Left ventricle myocardium inferior (tissue), 1 donor: Measurements from ENCODE around the gene DMRTB1. TPM values are rescaled to one million over a fixed set of nuclear protein-coding genes. Genes with fewer than 3 reads are reported as not detected.

ENCODE experiments used
- DNase-seq: peaks from one replicate; pipeline ENCODE4 v3.0.0-alpha.2; 2020
- H3K27ac ChIP-seq: fragments of 200-600 bp; replicated peaks from 2 replicates; pipeline ENCODE4 v1.8.0; 2021
- H3K27me3 ChIP-seq: fragments of 200-600 bp; 2 replicates; pipeline ENCODE4 v1.8.0; 2021; ENCODE audit warnings: low read depth
- H3K36me3 ChIP-seq: fragments of 200-600 bp; 2 replicates; pipeline ENCODE4 v1.8.0; 2021
- H3K4me1 ChIP-seq: fragments of 200-600 bp; 2 replicates; pipeline ENCODE4 v1.8.0; 2021
- H3K4me3 ChIP-seq: fragments of 200-600 bp; 2 replicates; pipeline ENCODE4 v1.8.0; 2021; ENCODE audit warnings: mild to moderate bottlenecking, moderate library complexity
- H3K9me3 ChIP-seq: fragments of 200-600 bp; replicated peaks from 2 replicates; pipeline ENCODE4 v1.8.0; 2021
- CTCF ChIP-seq: fragments of 200-600 bp; IDR thresholded peaks from 2 replicates; pipeline ENCODE4 v1.8.0; 2021; ENCODE audit warnings: antibody characterized with exemption, mild to moderate bottlenecking, borderline replicate concordance
- intact Hi-C: fragments of 100-400 bp; cut with micrococcal nuclease; formaldehyde crosslinking; loops from one replicate; pipeline ENCODE4 v1.11.0; 2022
- total RNA-seq: library from RNA; stranded (reverse); fragmentation: NEBNext Ultra II Directional; extraction: Animal tissue kit (Norgen Biotek cat#: 25700); gene quantifications from one replicate; pipeline ENCODE4 v1.2.1, GENCODE V29; 2021
- donor health status: DM: no; HTN: yes; CAD: no; lungs with severe emphysema.

The DMRTB1 gene
- total RNA-seq, 1 donor from 2014 or later = not detected

DNA sequence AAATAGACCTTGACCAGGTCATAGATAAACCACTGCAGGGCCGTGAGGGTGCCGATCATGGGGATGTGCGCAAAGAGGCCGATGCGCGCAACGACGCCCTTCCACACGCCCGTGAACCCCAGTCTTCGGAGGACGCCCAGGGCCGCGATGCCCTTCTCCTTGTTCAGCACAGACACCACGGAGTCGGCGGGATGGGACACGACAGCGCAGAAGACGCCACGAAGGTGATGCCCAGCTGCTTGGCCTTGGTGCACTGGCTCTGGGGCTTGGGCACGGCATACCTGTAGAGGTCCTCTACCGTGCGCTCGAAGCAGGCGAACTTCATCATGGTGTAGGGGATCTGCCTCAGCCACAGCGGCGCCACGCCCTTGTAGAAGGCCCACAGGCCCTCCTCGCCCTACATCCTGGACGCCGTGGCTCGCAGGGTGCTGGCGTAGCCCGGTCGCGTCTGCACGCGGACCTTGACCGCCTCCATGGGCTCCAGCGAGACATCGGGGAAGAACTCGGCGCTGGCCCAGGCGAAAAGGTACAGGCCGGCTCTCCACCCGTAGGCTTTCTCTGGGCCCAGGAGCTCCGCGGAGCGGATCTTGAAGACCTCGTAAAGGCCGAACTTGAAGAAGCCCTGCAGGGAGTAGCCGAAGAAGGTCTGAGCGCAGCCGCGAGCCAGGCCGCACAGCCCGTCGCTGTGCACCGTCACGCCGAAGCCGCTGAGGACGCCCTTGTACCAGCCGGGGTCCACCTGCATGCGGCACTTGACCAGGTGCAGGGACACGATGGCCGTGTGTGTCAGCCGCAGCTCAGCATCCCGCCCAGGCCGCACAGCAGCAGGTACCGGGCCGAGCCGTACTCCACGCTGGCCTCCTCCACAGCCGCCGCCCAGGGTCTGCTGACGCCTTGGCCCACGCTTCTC, 20.5 kb upstream of the DMRTB1 start:
- Histone ChIP-seq H3K27me3 (peaks cover 34% of the 10 kb centered on the region), H3K4me3 (no peak overlapping the region), H3K4me1 (no peaks in the 10 kb centered on the region), H3K27ac (no peak overlapping the region), H3K36me3 (no peaks in the 10 kb centered on the region), H3K9me3 (no peaks in the 10 kb centered on the region)
- TF ChIP-seq CTCF = no peak
- no peak for DNase-seq
- intact Hi-C loops = no loop called here

DNA sequence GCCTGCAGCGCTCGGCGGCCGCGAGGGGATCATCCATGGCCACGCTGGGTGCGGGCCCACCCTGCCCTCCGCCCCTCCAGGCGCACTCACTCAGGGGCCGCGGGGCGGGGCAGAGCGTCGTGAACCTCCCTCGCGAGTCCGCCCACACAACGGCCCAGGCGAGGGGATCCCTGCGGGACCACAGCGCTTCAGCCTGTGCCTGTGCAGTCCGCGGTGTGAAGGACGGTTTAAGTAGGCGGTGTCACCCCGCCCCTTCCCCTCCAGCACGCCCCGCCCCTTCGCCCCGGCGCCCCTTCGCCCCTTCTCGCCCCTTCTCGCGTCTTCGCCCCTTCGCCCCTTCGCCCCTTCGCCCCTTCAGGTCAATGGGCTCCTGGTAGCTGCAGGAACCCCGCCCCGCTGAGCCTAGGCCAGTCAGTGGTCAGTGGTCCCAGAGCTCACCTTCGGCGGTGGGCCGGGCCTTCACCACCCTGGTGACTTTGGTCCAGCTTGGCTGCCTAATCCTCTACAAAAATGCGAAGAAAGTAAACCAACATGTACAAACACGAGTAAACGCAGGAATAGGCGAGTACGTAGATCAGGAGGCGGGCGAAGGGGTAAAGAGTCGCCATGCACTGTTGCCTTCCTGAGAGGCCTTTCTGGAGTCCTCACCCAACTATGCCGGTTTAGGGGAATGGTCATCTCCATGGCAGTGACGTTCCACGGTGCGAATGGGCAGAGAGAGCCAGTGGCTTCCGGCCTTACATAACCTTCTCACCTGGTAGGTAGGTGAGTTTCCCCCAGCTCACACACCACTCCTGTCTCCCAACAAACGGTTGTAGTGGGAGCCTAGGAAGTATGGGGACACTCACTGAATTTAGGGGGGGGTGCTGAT, 19.6 kb upstream of the DMRTB1 start:
- Histone ChIP-seq H3K4me3 (no peak overlapping the region), H3K4me1 (no peaks in the 10 kb centered on the region), H3K27me3 (peaks cover 25% of the 10 kb centered on the region), H3K36me3 (no peaks in the 10 kb centered on the region), H3K27ac (no peak overlapping the region), H3K9me3 (no peaks in the 10 kb centered on the region)
- no peak for DNase-seq
- intact Hi-C loops = no loop called here
- TF ChIP-seq CTCF = no peak

GRCh38 chr1:53440633-53441032, 18.6 kb upstream of the DMRTB1 start:
- intact Hi-C loops = no loop called here
- DNase-seq = no peak
- Histone ChIP-seq H3K4me3 (no peak overlapping the region), H3K27me3 (peaks cover 14% of the 10 kb centered on the region), H3K36me3 (no peaks in the 10 kb centered on the region), H3K9me3 (no peaks in the 10 kb centered on the region), H3K4me1 (no peaks in the 10 kb centered on the region), H3K27ac (no peak overlapping the region)
- TF ChIP-seq CTCF = no peak

DNA sequence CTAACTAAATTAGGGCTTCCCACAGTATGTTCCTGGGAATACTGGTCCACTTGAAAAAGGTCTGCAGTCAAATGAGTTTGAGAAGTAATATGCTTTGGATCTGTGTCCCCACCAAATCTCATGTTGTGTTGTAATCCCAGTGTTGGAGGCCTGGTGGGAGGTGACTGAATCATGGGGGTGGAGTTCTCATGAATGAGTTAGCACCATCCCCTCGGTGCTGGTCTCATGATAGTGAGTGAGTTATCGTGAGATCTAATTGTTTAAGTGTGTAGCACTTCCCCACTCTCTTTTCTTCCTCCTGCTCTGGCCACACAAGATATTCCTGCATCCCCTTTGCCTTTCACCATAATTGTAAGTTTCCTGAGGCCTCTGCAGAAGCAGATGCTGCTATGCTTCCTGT, 16.9 kb upstream of the DMRTB1 start:
- no peak for TF ChIP-seq CTCF
- H3K4me3 ChIP-seq = no peak overlapping the region
- peaks cover 3% of the 10 kb centered on the region for H3K27me3 ChIP-seq
- intact Hi-C loops = no loop called here
- DNase-seq = no peak
- no peaks in the 10 kb centered on the region for H3K36me3 ChIP-seq
- no peaks in the 10 kb centered on the region for H3K9me3 ChIP-seq
- no peak overlapping the region for H3K27ac ChIP-seq
- H3K4me1 ChIP-seq = no peaks in the 10 kb centered on the region

- no peak for TF ChIP-seq CTCF
- no peak for DNase-seq
These were observed 13.1 kb upstream of the DMRTB1 start for GRCh38 chr1:53446051-53446450.

More at GRCh38 chr1:53446051-53446450, 13.1 kb upstream of the DMRTB1 start:
- Histone ChIP-seq H3K4me1 (no peaks in the 10 kb centered on the region), H3K27me3 (peaks cover 30% of the 10 kb centered on the region), H3K36me3 (no peaks in the 10 kb centered on the region), H3K27ac (no peak overlapping the region), H3K4me3 (no peak overlapping the region), H3K9me3 (no peaks in the 10 kb centered on the region)
- intact Hi-C loops = no loop called here
